ENCODE measurements around the gene BACE1-AS.

The BACE1-AS gene

DNA sequence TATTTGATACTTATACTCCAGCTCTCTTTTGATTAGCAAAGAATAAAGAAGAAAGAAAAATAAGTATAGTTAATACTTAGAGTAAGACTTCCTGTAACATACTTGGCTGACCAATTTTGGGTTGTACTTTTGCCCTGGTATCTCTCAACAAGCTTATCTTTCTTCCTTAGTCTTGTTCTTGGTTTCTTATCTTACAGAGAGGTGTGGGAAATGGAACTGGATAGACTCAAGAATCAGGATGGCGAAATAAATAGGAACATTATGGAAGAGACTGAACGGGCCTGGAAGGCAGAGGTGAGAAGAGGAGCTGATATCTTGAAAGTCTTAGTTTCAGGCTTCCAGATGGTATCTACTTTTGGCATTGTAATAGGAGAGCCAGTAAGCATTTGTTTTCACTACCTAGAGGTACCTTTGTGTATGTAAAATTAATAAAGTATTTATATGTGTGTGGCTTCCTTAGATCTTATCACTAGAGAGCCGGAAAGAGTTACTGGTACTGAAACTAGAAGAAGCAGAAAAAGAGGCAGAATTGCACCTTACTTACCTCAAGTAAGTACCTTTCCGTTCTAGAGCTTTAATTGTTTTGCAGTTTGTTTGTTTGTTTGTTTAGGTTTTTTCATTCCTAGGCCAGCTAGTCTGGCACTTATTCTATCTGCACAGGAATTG, 11.3 kb upstream of the BACE1-AS start:
- no peaks in the 10 kb centered on the region for H3K9me3 Mint-ChIP-seq
- no peaks in the 10 kb centered on the region for H3K27me3 Mint-ChIP-seq
- peaks cover 41% of the 10 kb centered on the region for H3K36me3 Mint-ChIP-seq (ENCODE audit: low read depth)
- no peak overlapping the region for H3K4me3 Mint-ChIP-seq
- H3K4me1 Mint-ChIP-seq (ENCODE audit: low read depth): peaks cover 17% of the 10 kb centered on the region
- H3K27ac Mint-ChIP-seq: peak overlapping the region; percentile 19

DNA sequence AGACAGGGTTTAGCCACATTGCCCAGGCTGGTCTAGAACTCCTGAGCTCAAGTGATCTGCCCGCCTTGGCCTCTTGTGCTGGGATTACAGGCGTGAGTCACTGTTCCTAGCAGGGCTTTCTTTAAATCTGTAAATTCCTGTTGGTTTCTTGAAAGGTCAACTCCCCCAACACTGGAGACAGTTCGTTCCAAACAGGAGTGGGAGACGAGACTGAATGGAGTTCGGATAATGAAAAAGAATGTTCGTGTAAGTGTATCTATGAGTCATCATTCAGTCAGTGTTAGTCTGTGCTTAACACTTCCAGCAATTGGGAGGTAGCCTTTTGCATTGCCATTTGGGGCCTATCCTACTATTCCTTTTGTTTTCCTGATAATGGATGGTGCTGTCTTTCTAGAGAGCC, 10.0 kb upstream of the BACE1-AS start:
- peaks cover 9% of the 10 kb centered on the region for H3K4me1 Mint-ChIP-seq (ENCODE audit: low read depth)

DNA sequence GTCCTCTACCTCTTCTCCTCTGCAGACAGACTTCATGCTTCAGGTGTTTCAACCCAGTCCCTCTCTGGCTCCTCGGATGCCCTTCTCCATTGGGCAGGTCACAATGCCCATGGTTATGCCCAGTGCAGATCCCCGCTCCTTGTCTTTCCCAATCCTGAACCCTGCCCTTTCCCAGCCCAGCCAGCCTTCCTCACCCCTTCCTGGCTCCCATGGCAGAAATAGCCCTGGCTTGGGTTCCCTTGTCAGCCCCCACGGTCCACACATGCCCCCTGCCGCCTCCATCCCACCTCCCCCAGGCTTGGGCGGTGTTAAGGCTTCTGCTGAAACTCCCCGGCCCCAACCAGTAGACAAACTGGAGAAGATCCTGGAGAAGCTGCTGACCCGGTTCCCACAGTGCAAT, 9.3 kb upstream of the BACE1-AS start:
- H3K27ac Mint-ChIP-seq: no peak overlapping the region
- H3K36me3 Mint-ChIP-seq (ENCODE audit: low read depth): peaks cover 42% of the 10 kb centered on the region
- H3K4me3 Mint-ChIP-seq: no peak overlapping the region
- no peaks in the 10 kb centered on the region for H3K9me3 Mint-ChIP-seq
- H3K27me3 Mint-ChIP-seq: no peaks in the 10 kb centered on the region
- H3K4me1 Mint-ChIP-seq (ENCODE audit: low read depth): peaks cover 9% of the 10 kb centered on the region

More for the DNA sequence above, 10.0 kb upstream of the BACE1-AS start:
- Mint-ChIP-seq H3K27me3 (no peaks in the 10 kb centered on the region), H3K4me3 (no peak overlapping the region), H3K9me3 (no peaks in the 10 kb centered on the region), H3K27ac (no peak overlapping the region), H3K36me3 (ENCODE audit: low read depth) (peaks cover 36% of the 10 kb centered on the region)

DNA sequence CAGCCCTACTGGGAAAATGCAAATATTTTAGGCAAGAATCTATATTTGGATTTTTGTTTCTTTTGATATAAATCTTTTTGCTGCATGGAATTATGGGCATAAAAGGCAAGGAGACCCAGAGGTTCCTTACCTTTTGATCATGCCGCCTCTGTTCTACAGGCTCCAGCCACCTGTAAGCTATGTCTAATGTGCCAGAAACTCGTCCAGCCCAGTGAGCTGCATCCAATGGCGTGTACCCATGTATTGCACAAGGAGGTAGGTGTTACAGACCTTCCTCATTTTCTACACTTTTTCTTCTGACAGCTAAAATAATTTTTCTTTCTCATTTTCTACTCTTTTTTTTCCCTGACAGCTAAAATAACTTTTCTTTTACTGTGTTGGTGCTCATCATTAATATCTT, 8.2 kb upstream of the BACE1-AS start:
- H3K27me3 Mint-ChIP-seq: no peaks in the 10 kb centered on the region
- peaks cover 42% of the 10 kb centered on the region for H3K36me3 Mint-ChIP-seq (ENCODE audit: low read depth)
- no peak overlapping the region for H3K27ac Mint-ChIP-seq
- H3K4me3 Mint-ChIP-seq: no peak overlapping the region
- no peaks in the 10 kb centered on the region for H3K9me3 Mint-ChIP-seq
- H3K4me1 Mint-ChIP-seq (ENCODE audit: low read depth): peaks cover 9% of the 10 kb centered on the region

DNA sequence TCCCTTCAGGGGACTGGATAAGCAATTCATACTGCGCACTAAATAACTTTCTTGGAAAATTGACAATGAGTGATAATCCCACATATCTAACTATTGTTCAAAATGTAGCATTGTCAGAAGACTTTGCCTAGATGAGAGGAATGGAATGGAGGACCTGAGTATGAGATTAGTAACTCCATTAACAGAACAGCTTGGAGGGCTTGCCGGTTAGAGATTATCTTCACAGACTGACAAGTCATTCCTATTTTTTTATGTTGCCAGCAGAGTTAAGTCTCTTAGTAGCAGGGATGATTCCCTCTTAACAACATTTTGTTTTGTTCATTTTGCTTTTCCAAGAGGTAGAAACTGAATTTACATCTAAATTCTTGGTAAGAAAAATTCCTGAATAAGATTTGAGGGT, 7.1 kb upstream of the BACE1-AS start:
- Mint-ChIP-seq H3K27ac (no peak overlapping the region), H3K36me3 (ENCODE audit: low read depth) (peaks cover 50% of the 10 kb centered on the region), H3K27me3 (no peaks in the 10 kb centered on the region), H3K4me1 (ENCODE audit: low read depth) (peaks cover 9% of the 10 kb centered on the region), H3K9me3 (no peaks in the 10 kb centered on the region), H3K4me3 (no peak overlapping the region)

DNA sequence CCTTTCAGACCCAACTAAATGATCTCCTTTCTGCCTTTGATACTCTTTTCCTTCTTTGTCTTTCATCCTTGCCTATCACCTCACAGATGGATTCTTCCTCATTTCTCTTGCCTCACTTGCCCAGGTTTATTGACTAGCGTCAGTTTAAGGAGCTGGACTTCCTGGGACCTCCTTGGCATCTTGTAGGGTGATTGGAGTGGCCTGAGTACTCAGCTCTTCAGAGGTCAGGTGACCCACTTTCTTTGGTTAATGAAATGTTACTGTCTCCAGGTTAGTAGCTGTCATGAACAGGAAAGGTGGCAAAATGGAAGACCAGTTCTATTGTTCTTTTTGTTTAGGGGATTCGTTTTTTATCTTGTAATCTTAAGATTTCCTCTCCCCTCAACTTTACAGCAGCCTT, 4.6 kb upstream of the BACE1-AS start:
- Mint-ChIP-seq H3K27me3 (no peaks in the 10 kb centered on the region), H3K27ac (no peak overlapping the region), H3K4me1 (ENCODE audit: low read depth) (no peaks in the 10 kb centered on the region), H3K9me3 (no peaks in the 10 kb centered on the region), H3K4me3 (no peak overlapping the region), H3K36me3 (ENCODE audit: low read depth) (peaks cover 44% of the 10 kb centered on the region)

DNA sequence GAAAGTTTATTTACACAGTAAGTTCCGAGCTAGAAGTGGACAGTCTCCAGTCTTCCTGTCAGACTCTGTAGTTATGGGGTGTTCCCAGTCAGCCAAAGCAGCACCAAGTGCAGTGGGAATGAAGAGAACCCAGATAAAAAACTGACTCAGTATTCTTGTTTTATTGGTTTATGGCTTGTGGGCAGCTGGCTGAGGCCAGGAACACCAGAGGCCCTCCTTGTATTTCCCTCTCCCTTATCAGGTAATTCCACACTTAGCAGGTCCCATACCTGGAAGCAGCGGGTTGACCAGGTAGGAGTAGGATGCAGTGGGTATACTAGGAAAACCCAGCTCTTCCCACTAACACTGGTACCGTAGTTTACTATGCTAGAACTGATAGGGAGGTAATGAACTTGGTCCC, 3.5 kb upstream of the BACE1-AS start:
- Mint-ChIP-seq H3K9me3 (no peaks in the 10 kb centered on the region), H3K4me3 (no peak overlapping the region), H3K27ac (no peak overlapping the region), H3K4me1 (ENCODE audit: low read depth) (no peaks in the 10 kb centered on the region), H3K27me3 (no peaks in the 10 kb centered on the region), H3K36me3 (ENCODE audit: low read depth) (peaks cover 33% of the 10 kb centered on the region)

DNA sequence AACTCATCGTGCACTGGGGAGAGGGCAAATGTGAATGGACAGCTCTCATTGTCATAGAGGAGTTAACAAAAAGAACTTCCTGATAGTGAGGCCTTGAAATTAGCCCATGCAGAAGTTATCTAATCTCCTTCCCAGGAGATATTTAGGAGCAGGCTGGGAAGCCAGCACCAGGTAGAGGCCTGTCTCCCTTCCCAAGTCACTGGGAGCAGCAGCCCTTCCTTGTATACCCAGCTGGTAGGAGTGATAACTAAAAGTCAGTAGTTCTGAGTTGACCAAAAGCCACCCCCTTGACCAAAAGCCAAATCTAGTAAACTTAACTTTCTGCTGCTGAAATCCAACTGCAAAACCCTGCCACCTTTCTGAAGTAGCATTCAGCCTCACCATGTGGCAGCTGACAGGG, 1.4 kb upstream of the BACE1-AS start:
- H3K4me3 Mint-ChIP-seq: no peak overlapping the region
- H3K36me3 Mint-ChIP-seq (ENCODE audit: low read depth): peaks cover 32% of the 10 kb centered on the region
- no peaks in the 10 kb centered on the region for H3K4me1 Mint-ChIP-seq (ENCODE audit: low read depth)
- H3K27ac Mint-ChIP-seq: no peak overlapping the region
- H3K9me3 Mint-ChIP-seq: no peaks in the 10 kb centered on the region
- no peaks in the 10 kb centered on the region for H3K27me3 Mint-ChIP-seq

DNA sequence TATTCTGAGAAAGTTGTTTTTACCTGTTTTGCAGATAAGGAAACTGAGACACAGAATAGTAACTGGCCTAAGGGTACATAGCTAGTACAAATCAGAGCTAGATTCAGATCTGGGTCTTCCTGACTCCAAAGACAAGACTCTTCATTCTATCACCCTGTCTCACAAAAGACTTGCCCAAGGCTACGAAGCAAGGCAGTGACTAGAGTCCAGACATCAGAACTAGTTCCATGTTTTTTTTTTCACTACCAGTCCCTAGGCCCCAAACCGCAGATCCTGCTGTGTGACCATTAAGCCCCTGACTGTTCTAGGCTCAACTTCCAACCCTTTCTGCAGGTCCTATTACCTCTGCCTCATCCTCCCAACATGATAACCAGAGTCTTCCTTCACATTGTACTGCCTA, 1.5 kb downstream of the BACE1-AS start:
- Mint-ChIP-seq H3K4me3 (no peak overlapping the region), H3K27me3 (no peaks in the 10 kb centered on the region), H3K9me3 (no peaks in the 10 kb centered on the region), H3K36me3 (ENCODE audit: low read depth) (peaks cover 19% of the 10 kb centered on the region), H3K27ac (no peak overlapping the region), H3K4me1 (ENCODE audit: low read depth) (no peaks in the 10 kb centered on the region)

DNA sequence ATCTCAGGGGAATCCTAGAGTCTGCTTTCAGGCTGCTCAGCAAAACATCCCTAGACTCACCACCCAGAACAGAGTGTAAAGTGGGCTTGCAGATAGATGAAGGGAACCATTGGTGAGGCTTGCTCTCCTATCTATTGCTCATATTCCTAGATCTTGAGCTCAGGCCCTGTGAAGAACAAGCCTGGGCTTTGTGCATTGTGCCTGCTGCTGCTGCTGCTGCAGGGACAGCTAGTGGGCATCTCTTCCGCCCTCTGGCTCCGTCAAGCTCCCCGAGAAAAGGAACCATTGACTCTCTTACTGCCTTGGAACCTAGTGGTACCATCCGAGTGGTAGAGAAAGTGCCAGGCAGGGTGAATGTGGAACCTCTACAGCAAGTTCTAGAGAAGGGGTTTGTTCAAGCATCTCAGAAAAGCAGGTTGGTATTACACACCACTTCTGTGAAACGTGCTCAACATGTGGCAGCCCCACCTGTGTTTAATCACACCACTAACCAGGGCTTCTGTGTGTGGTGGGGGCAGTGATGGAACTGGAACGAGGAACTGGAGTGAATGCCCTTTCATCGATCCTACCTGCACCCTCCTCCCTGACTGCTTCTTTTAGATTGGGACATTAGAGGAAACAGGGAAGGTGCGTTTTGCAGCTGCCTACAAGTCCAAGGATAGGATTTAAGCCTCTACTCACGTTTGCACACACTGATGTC, 4.4 kb downstream of the BACE1-AS start:
- H3K4me3 Mint-ChIP-seq: no peak overlapping the region
- no peaks in the 10 kb centered on the region for H3K27me3 Mint-ChIP-seq
- H3K36me3 Mint-ChIP-seq (ENCODE audit: low read depth): peaks cover 5% of the 10 kb centered on the region
- H3K27ac Mint-ChIP-seq: no peak overlapping the region
- no peaks in the 10 kb centered on the region for H3K4me1 Mint-ChIP-seq (ENCODE audit: low read depth)
- no peaks in the 10 kb centered on the region for H3K9me3 Mint-ChIP-seq

DNA sequence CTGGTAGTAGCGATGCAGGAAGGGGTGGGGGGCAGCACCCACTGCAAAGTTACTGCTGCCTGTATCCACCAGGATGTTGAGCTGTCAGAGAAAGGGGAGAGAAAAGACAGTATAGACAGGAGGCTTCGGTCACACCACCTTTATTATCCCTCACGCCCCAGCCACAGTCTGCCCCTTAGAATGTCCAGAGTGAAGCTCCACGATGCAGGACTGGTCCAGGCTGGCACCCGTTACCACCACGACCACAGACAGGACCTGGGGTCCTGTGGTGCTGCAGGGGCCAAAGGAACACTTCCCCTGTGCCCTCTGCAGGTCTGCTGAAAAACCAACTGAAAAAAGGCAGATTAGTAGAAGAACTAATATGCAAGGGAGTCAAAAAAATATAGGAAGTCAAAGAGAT, 5.7 kb downstream of the BACE1-AS start:
- H3K9me3 Mint-ChIP-seq: no peaks in the 10 kb centered on the region
- no peaks in the 10 kb centered on the region for H3K4me1 Mint-ChIP-seq (ENCODE audit: low read depth)
- peaks cover 5% of the 10 kb centered on the region for H3K36me3 Mint-ChIP-seq (ENCODE audit: low read depth)
- no peak overlapping the region for H3K4me3 Mint-ChIP-seq
- H3K27me3 Mint-ChIP-seq: no peaks in the 10 kb centered on the region
- no peak overlapping the region for H3K27ac Mint-ChIP-seq

DNA sequence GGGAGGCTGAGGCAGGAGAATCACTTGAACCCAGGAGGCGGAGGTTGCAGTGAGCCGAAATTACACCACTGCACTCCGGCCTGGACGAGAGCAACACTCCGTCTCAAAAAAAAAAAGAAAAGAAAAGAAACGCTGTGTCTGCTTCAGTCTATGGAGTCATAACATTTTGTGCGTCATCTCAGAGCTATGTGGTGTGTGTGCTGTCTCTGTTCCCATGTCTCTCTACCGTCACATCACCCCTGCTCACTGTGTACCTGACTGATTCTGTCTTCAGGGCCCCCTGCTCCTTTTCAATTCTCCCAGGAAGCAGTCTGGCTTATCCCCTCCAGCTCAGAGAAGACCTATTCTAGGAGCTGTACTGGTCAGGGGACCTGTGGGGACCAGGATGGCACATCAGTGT, 7.0 kb downstream of the BACE1-AS start:
- Mint-ChIP-seq H3K4me3 (no peak overlapping the region), H3K27ac (no peak overlapping the region), H3K9me3 (no peaks in the 10 kb centered on the region), H3K4me1 (ENCODE audit: low read depth) (no peaks in the 10 kb centered on the region), H3K27me3 (no peaks in the 10 kb centered on the region), H3K36me3 (ENCODE audit: low read depth) (peaks cover 5% of the 10 kb centered on the region)

DNA sequence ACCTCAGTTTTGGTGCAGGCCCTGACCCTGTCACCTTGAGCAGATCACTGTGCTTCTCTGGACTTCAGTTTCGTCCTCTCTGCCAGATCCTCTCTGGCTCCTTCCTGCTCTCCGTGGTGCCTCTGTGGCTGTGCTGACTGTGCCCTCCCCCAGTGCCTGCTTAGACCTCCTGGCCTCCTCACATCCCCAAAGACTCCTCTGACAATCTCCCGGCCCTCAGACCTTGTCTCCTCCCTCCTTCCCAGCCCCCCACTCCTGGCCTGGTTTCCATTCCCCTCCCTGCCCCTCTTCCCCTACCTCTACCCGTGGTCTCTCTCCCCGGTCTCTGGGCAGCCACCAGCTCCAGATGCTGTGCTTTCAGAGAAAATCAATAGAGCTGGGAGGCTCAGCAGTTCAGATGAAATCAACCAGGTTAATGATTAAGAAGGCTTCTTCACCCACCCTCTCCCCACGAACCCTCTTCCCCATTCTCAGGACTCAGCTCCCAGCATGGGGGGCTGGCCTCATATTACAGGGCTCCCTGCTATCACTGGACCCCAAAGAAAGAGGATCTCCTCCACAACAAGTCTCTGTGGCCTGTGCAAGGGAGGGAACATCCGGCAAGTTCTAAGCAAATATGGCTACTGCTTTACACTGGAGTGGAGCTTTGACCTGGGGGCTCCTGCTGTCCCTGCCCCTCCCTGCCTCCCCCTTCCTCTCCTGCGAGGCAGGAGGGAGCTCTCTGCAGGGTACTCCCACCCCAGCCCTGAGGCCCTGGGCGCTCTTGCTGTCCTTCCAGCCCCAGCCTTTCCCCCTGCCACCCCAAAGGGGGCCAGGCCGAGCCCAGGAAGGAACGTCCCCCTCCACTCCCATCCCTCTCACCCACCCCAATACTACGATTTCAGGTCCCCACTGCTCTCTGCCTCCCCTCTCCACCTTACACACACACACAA, 8.5 kb downstream of the BACE1-AS start:
- Mint-ChIP-seq H3K36me3 (ENCODE audit: low read depth) (no peaks in the 10 kb centered on the region), H3K27me3 (no peaks in the 10 kb centered on the region), H3K9me3 (no peaks in the 10 kb centered on the region)

DNA sequence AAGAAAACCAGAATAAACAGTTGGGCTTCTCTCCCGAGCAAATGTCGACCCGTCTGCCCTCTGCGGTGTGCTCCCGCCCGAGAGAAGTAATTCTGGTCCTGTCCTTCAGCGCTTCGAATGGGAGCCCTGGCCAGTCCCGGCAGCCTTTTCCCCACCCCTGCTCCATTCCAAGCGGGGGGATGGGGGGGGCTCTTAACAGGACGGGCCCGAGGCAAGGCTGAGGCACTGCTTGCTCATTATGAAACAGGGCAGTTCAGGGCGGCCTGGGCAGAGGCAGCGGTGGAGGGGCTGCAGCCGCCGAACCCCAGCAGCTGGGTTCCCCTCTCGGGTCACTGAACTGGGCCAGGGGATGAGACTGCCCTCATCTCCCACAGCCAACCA, 9.1 kb downstream of the BACE1-AS start:
- Mint-ChIP-seq H3K4me3 (no peak overlapping the region), H3K9me3 (no peaks in the 10 kb centered on the region), H3K4me1 (ENCODE audit: low read depth) (no peaks in the 10 kb centered on the region), H3K27ac (no peak overlapping the region), H3K27me3 (no peaks in the 10 kb centered on the region), H3K36me3 (ENCODE audit: low read depth) (no peaks in the 10 kb centered on the region)

More for the DNA sequence above, 8.5 kb downstream of the BACE1-AS start:
- Mint-ChIP-seq H3K27ac (no peak overlapping the region), H3K4me1 (ENCODE audit: low read depth) (no peaks in the 10 kb centered on the region), H3K4me3 (no peak overlapping the region)

DNA sequence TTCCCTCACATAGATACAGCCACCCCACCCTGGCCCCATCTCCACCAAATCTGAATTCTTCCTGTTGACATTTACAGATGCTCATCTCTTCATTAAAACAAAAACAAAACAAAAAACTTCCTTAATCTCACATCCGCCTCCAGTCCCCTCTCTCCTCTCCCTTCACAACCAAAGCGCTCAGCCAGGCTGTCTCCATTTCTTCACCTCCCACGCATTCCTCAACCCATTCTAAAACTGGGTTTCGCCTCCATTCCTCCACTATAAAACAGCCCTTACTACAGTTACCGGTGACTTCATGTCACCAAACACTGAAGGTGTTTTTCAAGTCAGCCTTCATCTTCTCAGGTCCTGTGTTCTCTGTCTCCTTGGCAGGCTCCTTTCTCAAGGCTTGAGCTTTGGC, 9.6 kb downstream of the BACE1-AS start:
- H3K4me1 Mint-ChIP-seq (ENCODE audit: low read depth): no peaks in the 10 kb centered on the region
- H3K36me3 Mint-ChIP-seq (ENCODE audit: low read depth): no peaks in the 10 kb centered on the region
- no peaks in the 10 kb centered on the region for H3K27me3 Mint-ChIP-seq
- no peak overlapping the region for H3K4me3 Mint-ChIP-seq
- H3K27ac Mint-ChIP-seq: no peak overlapping the region
- H3K9me3 Mint-ChIP-seq: no peaks in the 10 kb centered on the region

Measured in stimulated activated naive CD8-positive, alpha-beta T cell treated with anti-CD3 and anti-CD28 coated beads, Interleukin-15, Interleukin-2, amounts not matched to agents 100 ng/mL and 50 ng/mL, for 24 hours (primary cell).